Measurements from ENCODE around the gene LAMA2. TPM values are rescaled to one million over a fixed set of nuclear protein-coding genes. Genes with fewer than 3 reads are reported as not detected.

LAMA2 gene
- total RNA-seq, 4 donors from 2014 or later = 115 to 153 (median 134) TPM

- intact Hi-C loops (cut with DNase I) = no loop called here
Measured at GRCh38 chr6:128990360-128990759, 107.4 kb downstream of the LAMA2 start.

GRCh38 chr6:128990915-128991314 is 108.0 kb downstream of the LAMA2 start:
- H3K27ac ChIP-seq (replicated peaks in 1 of 4) = no peak overlapping the region
- intact Hi-C loops (cut with DNase I) = no loop called here
- no peaks in the 10 kb centered on the region for H3K4me1 ChIP-seq
- H3K36me3 ChIP-seq = no peaks in the 10 kb centered on the region
- 88% methylated on average over 8 of the region's 8 CpGs for WGBS
- no peak overlapping the region for H3K4me3 ChIP-seq
- H3K27me3 ChIP-seq = no peaks in the 10 kb centered on the region
- DNase-seq (ENCODE audit: extremely low spot score) = no peak
- TF ChIP-seq EP300 (IDR thresholded peaks at IDR 0.05) = no peak
- no peak for TF ChIP-seq POLR2A (IDR thresholded peaks at IDR 0.05; ENCODE audit: low read depth)
- TF ChIP-seq CTCF (IDR thresholded peaks at IDR 0.05) = no peak
- no peak for TF ChIP-seq POLR2AphosphoS5 (IDR thresholded peaks at IDR 0.05)
- no peaks in the 10 kb centered on the region for H3K9me3 ChIP-seq

More at GRCh38 chr6:128990360-128990759, 107.4 kb downstream of the LAMA2 start:
- Histone ChIP-seq H3K27me3 (no peaks in the 10 kb centered on the region), H3K4me1 (no peaks in the 10 kb centered on the region), H3K36me3 (no peaks in the 10 kb centered on the region), H3K27ac (replicated peaks in 1 of 4) (no peak overlapping the region), H3K4me3 (no peak overlapping the region), H3K9me3 (no peaks in the 10 kb centered on the region)
- 99% methylated on average over 3 of the region's 3 CpGs for WGBS
- TF ChIP-seq POLR2AphosphoS5 (IDR thresholded peaks at IDR 0.05) (no peak), CTCF (IDR thresholded peaks at IDR 0.05) (no peak), POLR2A (IDR thresholded peaks at IDR 0.05; ENCODE audit: low read depth) (no peak), EP300 (IDR thresholded peaks at IDR 0.05) (no peak)
- DNase-seq (ENCODE audit: extremely low spot score) = no peak

GRCh38 chr6:128993166-128993565 is 110.2 kb downstream of the LAMA2 start:
- no peaks in the 10 kb centered on the region for H3K36me3 ChIP-seq
- DNase-seq (ENCODE audit: extremely low spot score) = no peak
- no peaks in the 10 kb centered on the region for H3K4me1 ChIP-seq
- H3K4me3 ChIP-seq = no peak overlapping the region
- H3K9me3 ChIP-seq = no peaks in the 10 kb centered on the region
- no peaks in the 10 kb centered on the region for H3K27me3 ChIP-seq
- H3K27ac ChIP-seq (replicated peaks in 1 of 4) = no peak overlapping the region
- intact Hi-C loops (cut with DNase I) = no loop called here
- WGBS = 88% methylated on average over 4 of the region's 4 CpGs
- no peak for TF ChIP-seq EP300 (IDR thresholded peaks at IDR 0.05)
- no peak for TF ChIP-seq CTCF (IDR thresholded peaks at IDR 0.05)
- no peak for TF ChIP-seq POLR2A (IDR thresholded peaks at IDR 0.05; ENCODE audit: low read depth)
- no peak for TF ChIP-seq POLR2AphosphoS5 (IDR thresholded peaks at IDR 0.05)

GRCh38 chr6:128997880-128998279 is 114.9 kb downstream of the LAMA2 start:
- TF ChIP-seq EP300 (IDR thresholded peaks at IDR 0.05) (no peak), POLR2AphosphoS5 (IDR thresholded peaks at IDR 0.05) (no peak), POLR2A (IDR thresholded peaks at IDR 0.05; ENCODE audit: low read depth) (no peak), CTCF (IDR thresholded peaks at IDR 0.05) (no peak)
- WGBS = 87% methylated on average over 5 of the region's 5 CpGs

More at GRCh38 chr6:128997880-128998279, 114.9 kb downstream of the LAMA2 start:
- intact Hi-C loops (cut with DNase I) = no loop called here
- Histone ChIP-seq H3K9me3 (no peaks in the 10 kb centered on the region), H3K4me1 (no peaks in the 10 kb centered on the region), H3K4me3 (no peak overlapping the region), H3K27me3 (no peaks in the 10 kb centered on the region), H3K27ac (replicated peaks in 1 of 4) (no peak overlapping the region), H3K36me3 (no peaks in the 10 kb centered on the region)
- no peak for DNase-seq (ENCODE audit: extremely low spot score)
